Immature natural killer cell (primary cell): ENCODE results near the gene TUBA3D. TPM values are rescaled to one million over a fixed set of nuclear protein-coding genes. Genes with fewer than 3 reads are reported as not detected.
A peak's percentile ranks its signal among the peaks of the same experiment; 100 is the strongest.
"Not testable (repeated sequence)": the region's sequence is repeated elsewhere in the genome, so short reads cannot be mapped to it uniquely, and the experiment has no call there.

ENCODE experiments used
- DNase-seq, 3 donors: peaks; one replicate each; pipeline ENCODE4 v3.0.0; 2022; ENCODE audit warnings: mixed read lengths in 1 of 3
- H3K27ac Mint-ChIP-seq, 6 donors: one replicate each; pipeline ENCODE4 v1.8.0; 2020; ENCODE audit warnings: mixed read lengths in 6 of 6, mild to moderate bottlenecking in 5 of 6, inconsistent platforms in 4 of 6, moderate library complexity in 3 of 6
- H3K27me3 Mint-ChIP-seq, 3 donors: one replicate each; pipeline ENCODE4 v1.8.0; 2020 to 2021; ENCODE audit warnings: low read depth in 3 of 3, mild to moderate bottlenecking in 3 of 3, mixed read lengths in 3 of 3, moderate library complexity in 3 of 3, inconsistent platforms in 1 of 3
- H3K36me3 Mint-ChIP-seq, 3 donors: one replicate each; pipeline ENCODE4 v1.8.0; 2020; ENCODE audit warnings: mixed read lengths in 3 of 3, inconsistent platforms in 2 of 3, mild to moderate bottlenecking in 2 of 3
- H3K4me1 Mint-ChIP-seq, 2 donors: one replicate each; pipeline ENCODE4 v1.8.0; 2020; ENCODE audit warnings: inconsistent platforms in 2 of 2, mild to moderate bottlenecking in 2 of 2, mixed read lengths in 2 of 2, moderate library complexity in 1 of 2
- H3K4me3 Mint-ChIP-seq, 5 donors: one replicate each; pipeline ENCODE4 v1.8.0; 2020; ENCODE audit warnings: mild to moderate bottlenecking in 5 of 5, mixed read lengths in 5 of 5, inconsistent platforms in 3 of 5, moderate library complexity in 3 of 5
- H3K9me3 Mint-ChIP-seq, 6 donors: one replicate each; pipeline ENCODE4 v1.8.0; 2020; ENCODE audit warnings: mild to moderate bottlenecking in 6 of 6, mixed read lengths in 6 of 6, inconsistent platforms in 4 of 6, moderate library complexity in 3 of 6
- polyA plus RNA-seq, 3 donors: library from polyadenylated mRNA; unstranded; fragments of 300-500 nt; fragmentation: Illumina TruSeq; gene quantifications; one replicate each; pipeline ENCODE4 v1.2.3, GENCODE V29; 2021

TUBA3D gene
- polyA plus RNA-seq: not detected

DNA sequence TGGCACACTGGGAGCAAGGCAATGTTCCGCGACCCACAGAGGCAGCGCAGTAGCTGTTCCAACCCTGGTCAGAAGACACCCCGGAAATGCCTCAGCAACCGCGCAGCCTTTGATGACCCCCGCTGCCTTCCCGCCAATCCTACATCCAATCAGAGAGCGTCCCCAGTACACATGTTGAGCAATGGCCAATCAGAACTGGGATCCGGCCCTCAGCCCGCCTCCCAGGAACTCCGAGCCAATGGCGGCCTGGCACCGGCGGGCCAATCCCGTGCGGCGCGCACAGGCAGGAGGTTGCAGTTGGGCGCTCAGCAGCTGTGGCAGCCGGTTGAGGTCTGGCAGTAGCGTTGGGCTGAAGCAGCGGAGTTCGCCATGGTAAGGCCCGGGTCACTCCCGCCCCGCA is at the start of gene TUBA3D:
TSS of gene TUBA3D (plus strand) at position 289 of the 400 bp plus-strand sequence. CDS start at position 370, 81 bp downstream.
- no peaks in the 10 kb centered on the region for H3K36me3 Mint-ChIP-seq
- no peaks in the 10 kb centered on the region for H3K9me3 Mint-ChIP-seq
- H3K27me3 Mint-ChIP-seq: peaks cover 0 to 2% (median 0%) of the 10 kb centered on the region in 3 donors
- no peak for DNase-seq
- H3K4me3 Mint-ChIP-seq: no peak within 1 kb of the TSS
- H3K27ac Mint-ChIP-seq: no peak within 1 kb of the TSS
- no peaks in the 10 kb centered on the region for H3K4me1 Mint-ChIP-seq

DNA sequence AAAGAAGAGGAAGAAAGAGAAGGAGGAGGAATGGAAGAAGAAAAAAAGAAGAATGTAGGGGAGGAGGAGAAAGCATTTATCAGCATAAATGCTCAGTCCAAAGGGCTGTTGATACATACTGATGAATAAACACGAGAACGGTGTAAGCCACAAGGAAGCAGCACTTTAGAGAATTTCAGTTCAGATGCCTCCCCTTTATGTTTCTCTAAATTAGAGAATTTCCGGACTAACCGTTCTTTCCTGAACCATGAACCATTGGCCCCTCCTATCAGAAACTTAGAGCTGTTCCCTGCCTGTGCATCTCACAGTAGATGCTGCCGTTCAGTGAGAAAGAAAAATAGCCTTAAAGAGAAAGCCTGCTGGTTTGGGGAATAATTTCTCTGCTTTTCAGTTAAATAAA is 49.2 kb upstream of the TUBA3D start:
- Mint-ChIP-seq H3K36me3 (peaks cover 0 to 4% (median 4%) of the 10 kb centered on the region in 3 donors), H3K27ac (no peak overlapping the region), H3K9me3 (no peaks in the 10 kb centered on the region), H3K4me1 (peaks cover 4 to 5% of the 10 kb centered on the region in 2 donors), H3K27me3 (peaks cover 8 to 46% (median 18%) of the 10 kb centered on the region in 3 donors), H3K4me3 (peak overlapping the region in 1 of 5 donors; percentile 12)
- no peak for DNase-seq

DNA sequence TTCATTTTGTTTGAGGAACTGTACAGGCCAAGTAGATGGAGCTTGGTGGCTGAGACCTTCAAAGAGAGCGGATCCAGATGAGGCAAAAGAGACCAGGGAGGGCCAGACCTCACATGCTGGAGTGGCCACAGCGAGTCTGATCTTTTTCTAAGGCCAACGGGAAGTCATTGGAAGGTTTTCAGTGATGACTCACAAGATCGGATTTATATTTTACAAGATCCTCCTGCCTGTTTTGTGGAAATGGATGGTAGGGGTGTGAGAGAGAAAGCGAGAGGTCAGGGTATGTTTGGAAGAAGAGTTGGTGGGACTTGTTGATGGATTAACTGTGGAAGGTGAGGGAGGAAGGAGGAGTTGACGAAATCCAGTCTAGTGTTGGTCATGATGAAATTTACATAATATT is 44.6 kb upstream of the TUBA3D start:
- no peak for DNase-seq
- Mint-ChIP-seq H3K4me1 (no peaks in the 10 kb centered on the region), H3K27me3 (peaks cover 6 to 41% (median 8%) of the 10 kb centered on the region in 3 donors), H3K4me3 (no peak overlapping the region), H3K27ac (no peak overlapping the region), H3K36me3 (peaks cover 0 to 3% (median 1%) of the 10 kb centered on the region in 3 donors), H3K9me3 (no peaks in the 10 kb centered on the region)

DNA sequence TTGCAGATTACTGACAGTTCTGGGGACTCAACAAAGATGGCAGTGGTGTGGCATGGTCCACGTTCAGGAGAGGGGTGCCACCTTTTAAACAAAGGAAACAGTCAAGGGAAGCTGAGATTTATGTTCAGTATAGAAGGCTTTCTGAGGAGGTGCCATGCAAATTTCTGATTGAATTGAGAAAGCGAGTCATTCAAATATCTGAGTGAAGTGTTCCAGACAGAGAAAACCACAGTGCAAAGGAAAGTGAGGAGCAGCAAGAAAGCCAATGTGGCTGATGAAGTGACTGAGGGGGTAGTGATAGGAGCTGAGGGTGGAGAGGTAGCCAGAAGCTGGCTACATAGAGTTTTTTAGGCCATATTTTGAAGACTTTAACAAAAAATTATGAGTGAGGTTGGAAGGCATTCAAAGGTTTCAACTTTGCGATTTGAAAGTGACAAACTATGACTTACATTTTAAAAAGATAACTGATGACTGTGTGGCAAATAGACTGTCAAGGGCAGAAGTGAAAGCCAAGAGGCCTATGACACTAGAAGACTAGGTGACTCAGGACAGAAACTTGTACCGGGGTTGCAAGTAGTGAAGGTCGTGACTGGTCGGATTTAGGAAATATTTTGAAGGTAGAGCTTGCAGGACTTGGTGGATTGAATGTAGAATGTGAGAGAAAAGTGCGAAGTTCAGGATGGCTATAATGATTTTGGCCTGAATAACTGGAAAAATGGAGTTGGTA is 35.0 kb upstream of the TUBA3D start:
- not testable (repeated sequence) for H3K4me3 Mint-ChIP-seq, H3K27ac Mint-ChIP-seq, H3K36me3 Mint-ChIP-seq, H3K27me3 Mint-ChIP-seq, DNase-seq, H3K4me1 Mint-ChIP-seq, H3K9me3 Mint-ChIP-seq

DNA sequence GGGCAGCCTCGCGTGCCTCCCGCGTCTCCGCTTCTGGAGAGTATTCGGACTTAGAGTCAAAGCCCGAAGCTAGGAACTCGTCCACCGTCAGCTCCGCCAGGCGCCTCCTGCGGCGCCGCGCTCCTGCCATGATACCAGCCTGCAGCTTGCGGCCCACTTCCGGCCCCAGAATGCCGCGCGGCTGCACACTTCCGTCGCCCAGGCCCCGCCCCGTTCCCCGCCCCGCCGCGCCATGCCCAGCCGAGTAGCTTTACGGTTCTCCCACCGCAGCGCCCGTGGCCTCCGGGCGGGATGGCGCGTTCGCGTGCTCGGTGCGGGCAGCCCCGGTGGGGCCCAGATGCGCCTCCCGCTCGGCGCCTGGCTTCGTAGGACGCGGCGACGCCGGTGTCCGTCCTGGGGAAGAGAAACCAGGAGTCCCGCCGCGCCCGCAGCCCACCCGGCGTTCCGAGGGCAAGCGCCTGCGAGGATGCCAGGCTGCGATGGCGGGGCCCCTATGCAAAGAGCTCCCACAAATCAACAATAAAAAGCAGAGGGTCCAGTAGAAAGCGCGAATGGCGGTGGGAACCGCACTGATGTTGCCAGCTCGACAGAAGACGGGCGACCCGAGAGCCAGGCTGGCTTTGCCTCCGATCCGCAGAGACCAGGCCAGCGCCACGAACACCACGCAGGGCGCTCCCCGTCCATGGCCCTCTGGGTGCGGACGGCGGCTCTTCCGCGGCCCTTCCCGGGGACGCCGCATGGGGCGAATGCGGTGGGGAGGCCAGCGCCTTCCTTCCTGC is 31.0 kb upstream of the TUBA3D start:
- H3K27me3 Mint-ChIP-seq, H3K9me3 Mint-ChIP-seq, H3K36me3 Mint-ChIP-seq, H3K4me3 Mint-ChIP-seq, H3K27ac Mint-ChIP-seq, H3K4me1 Mint-ChIP-seq, DNase-seq: not testable (repeated sequence)

DNA sequence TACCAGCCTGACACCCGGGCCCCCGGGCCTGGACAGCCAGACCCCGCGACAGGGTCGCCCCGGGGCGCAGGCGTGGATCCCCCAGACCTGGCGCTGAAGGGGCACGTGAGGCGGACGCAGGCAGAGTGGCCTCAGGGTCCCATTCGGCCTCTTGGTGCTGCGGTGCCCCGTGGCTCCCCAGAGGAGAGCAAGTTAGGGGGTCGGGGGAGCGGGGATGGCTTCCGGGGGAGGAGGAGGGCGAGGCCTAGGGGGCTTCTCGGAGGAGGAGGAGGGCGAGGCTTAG is 30.5 kb upstream of the TUBA3D start:
- DNase-seq, H3K36me3 Mint-ChIP-seq, H3K9me3 Mint-ChIP-seq, H3K4me1 Mint-ChIP-seq, H3K27ac Mint-ChIP-seq, H3K27me3 Mint-ChIP-seq, H3K4me3 Mint-ChIP-seq: not testable (repeated sequence)

DNA sequence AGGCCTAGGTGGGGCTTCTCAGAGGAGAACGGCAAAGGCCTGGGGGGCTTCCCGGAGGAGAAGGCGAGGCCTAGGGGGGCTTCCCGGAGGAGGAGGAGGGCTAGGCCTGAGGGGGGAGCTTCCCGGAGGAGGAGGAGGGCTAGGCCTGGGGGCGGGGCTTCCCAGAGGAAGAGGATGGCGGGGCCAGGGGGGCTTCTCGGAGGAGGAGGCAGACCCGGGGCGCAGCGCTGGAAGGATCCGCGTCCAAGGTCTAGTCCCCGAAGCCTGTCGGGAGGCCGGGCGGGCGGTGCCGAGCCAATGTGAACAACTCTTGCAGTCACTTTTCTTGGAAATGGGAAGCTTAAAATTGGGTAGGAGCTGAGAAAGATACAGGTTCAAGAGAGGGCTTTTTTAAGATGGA is 30.0 kb upstream of the TUBA3D start:
- no peaks in the 10 kb centered on the region for H3K4me1 Mint-ChIP-seq
- H3K9me3 Mint-ChIP-seq: no peaks in the 10 kb centered on the region
- peaks cover 0 to 2% (median 2%) of the 10 kb centered on the region in 3 donors for H3K27me3 Mint-ChIP-seq
- H3K4me3 Mint-ChIP-seq: no peak overlapping the region
- no peak for DNase-seq
- no peaks in the 10 kb centered on the region for H3K36me3 Mint-ChIP-seq
- no peak overlapping the region for H3K27ac Mint-ChIP-seq

DNA sequence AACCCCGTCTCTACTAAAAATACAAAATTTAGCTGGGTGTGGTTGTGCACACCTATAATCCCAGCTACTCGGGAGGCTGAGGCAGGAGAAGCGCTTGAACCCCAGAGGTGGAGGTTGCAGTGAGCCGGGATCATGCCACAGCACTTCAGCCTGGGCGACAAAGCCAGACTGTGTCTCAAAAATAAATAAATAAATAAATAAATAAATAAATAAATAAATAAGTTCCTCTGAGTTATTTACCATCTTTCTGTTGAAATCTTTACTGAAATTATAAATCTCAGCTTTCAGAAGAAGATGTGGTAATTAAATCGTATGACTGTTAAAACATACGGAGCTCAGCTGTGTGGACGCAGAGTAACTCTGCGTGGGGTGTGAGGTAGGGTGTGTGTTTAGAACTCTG is 27.9 kb upstream of the TUBA3D start:
- not testable (repeated sequence) for H3K27me3 Mint-ChIP-seq, H3K4me3 Mint-ChIP-seq, H3K27ac Mint-ChIP-seq, DNase-seq, H3K4me1 Mint-ChIP-seq, H3K36me3 Mint-ChIP-seq, H3K9me3 Mint-ChIP-seq

DNA sequence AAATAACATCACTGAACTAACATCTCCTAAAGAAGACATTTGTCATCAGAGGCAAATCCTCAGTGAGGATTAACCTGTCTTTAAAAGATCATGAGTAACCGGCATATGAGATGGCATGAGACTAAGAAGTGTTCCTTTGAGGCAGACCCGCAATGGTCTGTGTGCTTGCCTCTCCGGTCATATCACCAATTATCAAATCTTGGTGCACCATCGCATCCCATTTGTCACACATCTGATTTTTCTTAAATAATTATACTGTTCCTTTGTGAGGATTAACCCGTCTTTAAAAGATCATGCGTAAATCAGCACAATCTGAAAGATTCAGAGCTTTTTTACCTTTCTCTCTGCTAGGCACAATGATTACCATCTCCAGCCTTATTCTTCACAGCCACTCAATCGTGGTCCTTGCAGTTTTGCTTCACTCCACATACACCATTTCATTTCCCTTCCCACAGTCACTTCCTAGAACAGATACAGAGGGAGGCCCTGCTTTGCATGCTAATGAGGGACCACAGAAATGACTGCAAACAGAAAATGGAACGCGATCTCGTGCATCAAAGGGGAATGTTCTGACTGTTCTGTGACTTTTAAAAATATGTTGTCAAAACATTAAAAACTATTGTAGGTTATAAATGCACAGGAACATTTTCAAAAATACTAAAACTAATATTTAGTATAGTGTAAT is 24.5 kb upstream of the TUBA3D start:
- not testable (repeated sequence) for H3K27ac Mint-ChIP-seq, H3K4me1 Mint-ChIP-seq, H3K4me3 Mint-ChIP-seq, H3K27me3 Mint-ChIP-seq, H3K36me3 Mint-ChIP-seq, DNase-seq, H3K9me3 Mint-ChIP-seq

DNA sequence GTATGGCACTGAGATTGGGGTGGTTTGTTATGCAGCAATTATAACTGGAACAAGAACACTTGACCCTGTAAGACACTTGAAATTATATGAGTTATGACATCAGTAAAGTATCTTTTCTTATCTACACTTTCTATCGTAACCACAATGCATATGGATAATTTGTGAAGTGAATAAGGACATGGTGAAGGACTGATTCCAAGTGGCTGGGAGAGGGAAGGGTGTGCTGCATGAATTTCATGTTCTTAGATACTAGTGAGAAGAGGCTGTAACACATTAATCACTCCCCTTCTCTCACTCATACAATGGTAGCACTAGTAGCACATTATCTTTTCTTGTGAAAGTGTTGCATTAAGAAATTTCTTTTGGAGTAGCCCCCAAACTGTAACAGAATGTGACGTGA is 21.0 kb upstream of the TUBA3D start:
- not testable (repeated sequence) for DNase-seq, H3K27me3 Mint-ChIP-seq, H3K4me1 Mint-ChIP-seq, H3K4me3 Mint-ChIP-seq, H3K36me3 Mint-ChIP-seq, H3K27ac Mint-ChIP-seq, H3K9me3 Mint-ChIP-seq

DNA sequence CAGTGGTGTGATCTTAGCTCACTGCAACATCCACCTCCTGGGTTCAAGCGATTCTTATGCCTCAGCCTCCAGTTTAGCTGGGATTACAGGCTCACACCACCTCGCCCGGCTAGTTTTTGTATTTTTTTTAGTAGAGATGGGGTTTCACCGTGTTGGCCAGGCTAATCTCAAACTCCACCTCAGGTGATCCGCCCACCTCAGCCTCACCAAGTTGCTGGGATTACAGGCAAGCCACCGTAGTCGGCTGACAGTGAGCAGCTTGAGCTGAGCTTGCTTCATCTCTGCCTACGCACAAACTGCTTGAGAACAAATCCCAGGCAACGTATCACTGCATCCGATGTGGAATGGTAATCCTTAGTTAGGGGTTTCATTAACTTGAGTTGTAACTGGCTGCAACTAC is 8.2 kb upstream of the TUBA3D start:
- not testable (repeated sequence) for DNase-seq, H3K36me3 Mint-ChIP-seq, H3K4me3 Mint-ChIP-seq, H3K27me3 Mint-ChIP-seq, H3K4me1 Mint-ChIP-seq, H3K9me3 Mint-ChIP-seq, H3K27ac Mint-ChIP-seq

DNA sequence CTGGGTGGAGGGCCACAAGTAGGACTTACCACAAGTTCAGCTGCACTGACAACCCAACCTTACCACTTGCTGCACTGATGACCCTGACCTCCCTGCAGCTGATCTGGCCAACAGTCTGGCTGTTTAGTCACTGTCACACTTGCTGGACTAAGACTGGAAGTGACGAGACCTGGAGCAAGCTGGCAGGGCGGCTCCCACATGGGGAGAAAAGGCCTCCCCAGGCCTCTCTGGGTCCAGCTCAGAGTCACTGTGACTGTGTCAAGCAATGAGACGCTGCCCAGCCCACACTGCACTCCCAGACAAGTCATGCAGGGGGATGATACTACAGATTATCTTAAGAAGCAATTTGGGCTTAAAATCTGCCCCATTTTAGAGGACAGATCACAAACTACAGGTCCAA is 5.0 kb upstream of the TUBA3D start:
- H3K4me3 Mint-ChIP-seq, H3K27me3 Mint-ChIP-seq, H3K36me3 Mint-ChIP-seq, H3K27ac Mint-ChIP-seq, H3K9me3 Mint-ChIP-seq, H3K4me1 Mint-ChIP-seq, DNase-seq: not testable (repeated sequence)

DNA sequence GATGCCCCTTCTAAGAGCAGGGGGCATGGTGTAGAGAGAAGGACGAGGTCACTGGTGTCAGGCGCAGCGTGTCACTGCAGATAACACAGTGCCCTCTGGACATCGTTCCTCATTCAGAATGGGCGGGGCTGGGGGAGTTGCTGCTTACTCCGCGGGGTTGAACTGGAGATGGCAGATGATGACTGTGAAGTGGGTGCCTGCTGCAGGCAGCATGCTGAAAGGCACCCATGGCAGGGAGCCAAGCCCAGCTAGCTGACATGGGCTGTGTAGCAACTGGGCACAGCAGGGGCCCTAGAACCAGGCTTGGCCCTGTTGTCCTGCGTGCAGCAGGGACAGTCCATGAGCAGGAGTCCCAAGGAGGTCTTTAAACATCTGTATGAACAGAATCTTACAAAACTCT is 4.3 kb upstream of the TUBA3D start:
- H3K27me3 Mint-ChIP-seq, H3K4me1 Mint-ChIP-seq, H3K9me3 Mint-ChIP-seq, H3K4me3 Mint-ChIP-seq, H3K36me3 Mint-ChIP-seq, H3K27ac Mint-ChIP-seq, DNase-seq: not testable (repeated sequence)

DNA sequence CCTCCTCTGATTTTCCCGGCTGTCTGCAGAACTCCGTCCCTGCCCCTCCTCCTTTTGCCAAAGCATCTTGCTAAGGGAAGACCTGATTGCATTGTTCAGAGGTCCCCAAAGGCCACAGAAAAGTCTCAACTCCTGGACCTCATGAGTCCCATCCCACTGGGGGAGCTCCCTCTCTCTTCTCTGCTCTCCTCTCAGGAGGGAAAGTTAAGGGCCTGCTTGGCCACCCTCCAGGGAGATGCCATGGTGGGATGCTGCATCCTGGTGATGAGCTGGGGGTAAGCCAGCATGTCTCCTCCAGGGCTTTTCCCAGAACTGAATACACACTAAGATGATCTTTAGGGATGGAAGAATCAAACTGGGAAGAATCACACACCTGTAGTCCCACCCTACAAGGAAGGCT is 2.7 kb upstream of the TUBA3D start:
- H3K4me1 Mint-ChIP-seq, H3K27me3 Mint-ChIP-seq, H3K9me3 Mint-ChIP-seq, DNase-seq, H3K36me3 Mint-ChIP-seq, H3K4me3 Mint-ChIP-seq, H3K27ac Mint-ChIP-seq: not testable (repeated sequence)
